ENCODE data around the gene OVCA2.

DNA sequence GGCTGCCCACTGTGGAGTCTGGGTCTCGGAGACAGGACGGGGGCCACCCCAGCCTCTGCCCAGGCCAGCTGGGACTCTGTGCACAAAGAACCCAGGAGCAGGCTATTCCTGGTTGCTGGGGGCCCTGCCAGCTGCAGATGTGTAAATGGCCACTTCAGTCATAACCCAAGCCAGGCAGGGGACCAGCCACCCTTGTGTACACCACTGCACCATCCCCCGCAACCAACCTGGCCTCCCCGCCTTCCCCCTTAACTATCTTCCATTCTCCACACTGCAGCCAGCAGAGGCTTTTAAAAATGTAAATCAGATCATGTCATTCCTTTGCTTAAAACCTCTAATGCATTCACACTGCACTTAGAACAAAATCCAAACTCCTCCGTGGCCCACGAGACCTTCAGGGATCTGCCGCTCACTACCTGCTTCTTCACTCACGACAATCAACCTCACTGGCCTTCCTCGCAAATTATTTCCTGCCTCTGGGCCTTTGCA lies 45.0 kb upstream of the OVCA2 start:
- TF ChIP-seq CTCF (IDR thresholded peaks at IDR 0.05; ENCODE audit: insufficient read depth, low read length, poor library complexity, severe bottlenecking) (no peak), EZH2phosphoT487 (conservative IDR thresholded peaks at IDR 0.05; ENCODE audit: low read length) (no peak)

Data from SU-DHL-6 (cell line).